HepG2 (cell line): ENCODE measurements around the gene EMID1. TPM values are rescaled to one million over a fixed set of nuclear protein-coding genes. Genes with fewer than 3 reads are reported as not detected.

Experiments used
- ATAD3A ChIP-seq: sonication (generic); formaldehyde crosslinking; IDR thresholded peaks from 2 replicates; pipeline ENCODE4 v1.4.0; 2020; ENCODE audit warnings: missing genetic modification reagents
- ATF7 ChIP-seq, 2 experiments: fragments of 450-650 bp in 1 of 2; sonication (generic) in 1 of 2; formaldehyde crosslinking in 1 of 2; IDR thresholded peaks; 2 replicates each; pipeline versions ENCODE4 v1.4.0 to v1.6.1; 2016 to 2020; ENCODE audit warnings: antibody characterized with exemption in 1 of 2, mild to moderate bottlenecking in 1 of 2, missing genetic modification reagents in 1 of 2
- DMTF1 ChIP-seq: sonication (generic); formaldehyde crosslinking; IDR thresholded peaks from 2 replicates; pipeline ENCODE4 v1.4.0; 2020; ENCODE audit warnings: mild to moderate bottlenecking, missing genetic modification reagents
- ETV6 ChIP-seq: sonication (generic); formaldehyde crosslinking; conservative IDR thresholded peaks from 2 replicates; pipeline ENCODE4 v1.4.0; 2020; ENCODE audit warnings: missing genetic modification reagents
- HMGXB3 ChIP-seq: sonication (generic); formaldehyde crosslinking; IDR thresholded peaks from 2 replicates; pipeline ENCODE4 v1.4.0; 2020; ENCODE audit warnings: missing genetic modification reagents, borderline replicate concordance
- HNRNPK ChIP-seq: fragments of 200-400 bp; formaldehyde crosslinking; IDR thresholded peaks from 2 replicates; pipeline ENCODE4 v1.6.1; 2018; ENCODE audit warnings: low read length, low read depth, moderate library complexity, mild to moderate bottlenecking; ENCODE audit not compliant: poor library complexity, severe bottlenecking
- LBX2 ChIP-seq: sonication (generic); formaldehyde crosslinking; IDR thresholded peaks from 2 replicates; pipeline ENCODE4 v1.5.0; 2020; ENCODE audit warnings: missing genetic modification reagents, mild to moderate bottlenecking, borderline replicate concordance
- RBM22 ChIP-seq: fragments of 200-400 bp; formaldehyde crosslinking; optimal IDR thresholded peaks from 2 replicates; pipeline ENCODE3; 2017; ENCODE audit warnings: mild to moderate bottlenecking, low read length, moderate library complexity
- RXRA ChIP-seq: sonication (generic); formaldehyde crosslinking; IDR thresholded peaks from 2 replicates; pipeline ENCODE4 v1.5.1; 2020; ENCODE audit warnings: missing genetic modification reagents
- SNAI1 ChIP-seq: sonication (generic); formaldehyde crosslinking; IDR thresholded peaks from 2 replicates; pipeline ENCODE4 v1.5.0; 2020; ENCODE audit warnings: mild to moderate bottlenecking, missing genetic modification reagents, borderline replicate concordance
- TFAP4 ChIP-seq: sonication (generic); IDR thresholded peaks from 2 replicates; pipeline ENCODE4 v1.6.1; 2016; ENCODE audit warnings: low read depth, borderline replicate concordance
- ZMYM3 ChIP-seq: sonication (generic); formaldehyde crosslinking; IDR thresholded peaks from 2 replicates; pipeline ENCODE4 v1.5.1; 2020; ENCODE audit warnings: mild to moderate bottlenecking, missing genetic modification reagents
- ZNF414 ChIP-seq: sonication (generic); formaldehyde crosslinking; IDR thresholded peaks from 2 replicates; pipeline ENCODE4 v1.5.0; 2020; ENCODE audit warnings: missing genetic modification reagents
- ZNF460 ChIP-seq: sonication (generic); formaldehyde crosslinking; IDR thresholded peaks from 2 replicates; pipeline ENCODE4 v1.5.1; 2020; ENCODE audit warnings: missing genetic modification reagents, mild to moderate bottlenecking, borderline replicate concordance
- ZNF614 ChIP-seq: IDR thresholded peaks from 2 replicates; pipeline ENCODE4 v1.6.1; 2018; ENCODE audit warnings: missing biosample characterization, missing genetic modification reagents, inconsistent platforms, borderline replicate concordance
- ZNF749 ChIP-seq: sonication (generic); formaldehyde crosslinking; IDR thresholded peaks from 2 replicates; pipeline ENCODE4 v1.8.0; 2022; ENCODE audit warnings: mild to moderate bottlenecking, missing genetic modification reagents, moderate library complexity, borderline replicate concordance
- ZNF839 ChIP-seq: sonication (generic); formaldehyde crosslinking; IDR thresholded peaks from 2 replicates; pipeline ENCODE4 v1.4.0; 2020; ENCODE audit warnings: missing genetic modification reagents, mild to moderate bottlenecking, borderline replicate concordance
- ZSCAN20 ChIP-seq: sonication (generic); formaldehyde crosslinking; IDR thresholded peaks from 2 replicates; pipeline ENCODE4 v1.4.0; 2020; ENCODE audit warnings: missing genetic modification reagents, mild to moderate bottlenecking, borderline replicate concordance
- polyA plus RNA-seq, 8 experiments: library from polyadenylated mRNA; depleted of rRNA in 3 of 8; stranded (reverse) in 7 of 8; unstranded in 1 of 8; fragments of >200 nt; fragmentation: Illumina TruSeq in 4 of 8; extraction: Trizol in 4 of 8; gene quantifications; 2 replicates each; pipeline versions ENCODE4 v1.2.1 to v1.2.3, GENCODE V29; 2011 to 2016; ENCODE audit warnings: low read depth in 4 of 8, missing spikeins in 1 of 8, mixed read lengths in 1 of 8; ENCODE audit not compliant: insufficient read depth in 1 of 8
- total RNA-seq, 5 experiments: library from RNA; depleted of rRNA; stranded (reverse); fragments of >200 nt; fragmentation: Illumina TruSeq; extraction: Trizol; gene quantifications; 2 replicates each; pipeline ENCODE4 v1.2.3, GENCODE V29; 2016; ENCODE audit warnings: low read depth in 1 of 5

The EMID1 gene
- total and polyA plus RNA-seq, 2 of the 13 experiments (the other 11 are each of a cell fraction or from before 2014, with no cell fraction given), result 0.45 to 0.82 TPM

- TF ChIP-seq ZNF460 (CRISPR knock-in tag), result no peak
- TF ChIP-seq ZNF839, result no peak
- TF ChIP-seq TFAP4, result 0 out of 2 replicates have a peak, but pooled peaks have one; percentile 14
- TF ChIP-seq DMTF1 (CRISPR knock-in tag), result no peak
- no peak for TF ChIP-seq HNRNPK
- TF ChIP-seq ATF7 (IDR thresholded peaks at IDR 0.05), result no peak
- TF ChIP-seq ATF7 (CRISPR knock-in tag; IDR thresholded peaks at IDR 0.05), result no peak
- TF ChIP-seq ZSCAN20 (CRISPR knock-in tag), result no peak
- 0 out of 2 replicates have a peak, but pooled peaks have one; percentile 40 for TF ChIP-seq ZMYM3 (CRISPR knock-in tag)
- TF ChIP-seq ETV6 (CRISPR knock-in tag), result no peak
- TF ChIP-seq ZNF749, result no peak
- no peak for TF ChIP-seq LBX2 (CRISPR knock-in tag)
- TF ChIP-seq ZNF414 (CRISPR knock-in tag), result no peak
- TF ChIP-seq ZNF614, result 0 out of 2 replicates have a peak, but pooled peaks have one; percentile 31
- no peak for TF ChIP-seq SNAI1 (CRISPR knock-in tag)
- 0 out of 2 replicates have a peak, but pooled peaks have one; percentile 12 for TF ChIP-seq ATAD3A (CRISPR knock-in tag)
- no peak for TF ChIP-seq RBM22
- no peak for TF ChIP-seq RXRA (CRISPR knock-in tag)
- 0 out of 2 replicates have a peak, but pooled peaks have one; percentile 43 for TF ChIP-seq HMGXB3 (CRISPR knock-in tag)
These were observed 3.2 kb upstream of the EMID1 start (continued) for GRCh38 chr22:29202212-29203192.
